GM12878 (cell line): ENCODE data around the gene COMMD1. TPM values are rescaled to one million over a fixed set of nuclear protein-coding genes. Genes with fewer than 3 reads are reported as not detected.

ENCODE experiments used
- ATAC-seq: fragments of 200-7000 bp; cut with Tn5 transposase; 3 replicates; pipeline ENCODE4 v1.9.1; 2020; ENCODE audit warnings: mild to moderate bottlenecking, moderate library complexity
- BruUV-seq: library from RNA; stranded (reverse); fragments of 400-500 nt; replicated peaks from 2 replicates; lab custom pipeline; 2021; lab: Mats Ljungman, UMichigan
- CTCF ChIA-PET: fragments of 300-600 bp; sonication (Branson Sonifier 250); formaldehyde crosslinking; extraction: SDS; loops from one replicate; lab custom pipeline; 2021; ENCODE audit warnings: inconsistent platforms; lab: Yijun Ruan, JAX
- POLR2A ChIA-PET: fragments of 350-600 bp; formaldehyde crosslinking; extraction: SDS; loops from one replicate; lab custom pipeline; 2021; ENCODE audit warnings: inconsistent platforms; lab: Charles Lee
- RAD21 ChIA-PET: fragments of 300-600 bp; sonication (Branson Sonifier 250); formaldehyde crosslinking; loops from one replicate; lab custom pipeline; 2023; ENCODE audit warnings: antibody characterized with exemption; ENCODE audit not compliant: unreplicated experiment; lab: Charles Lee
- SMC1A ChIA-PET: fragments of 300-600 bp; sonication (Branson Sonifier 250); formaldehyde crosslinking; loops from one replicate; lab custom pipeline; 2023; ENCODE audit not compliant: unreplicated experiment, uncharacterized antibody; lab: Charles Lee
- DNase-seq: peaks from one replicate; pipeline ENCODE4 v3.0.0-alpha.2; 2011; ENCODE audit warnings: low read depth, low spot score
- FAIRE-seq: peaks from 3 replicates; lab custom pipeline; 2011; peaks lifted over from hg19 to GRCh38; lab: Jason Lieb, UNC
- H2AFZ ChIP-seq: 2 replicates; pipeline ENCODE4 v1.6.0; 2011; ENCODE audit warnings: low read depth, low read length, control low read depth; ENCODE audit not compliant: control insufficient read depth
- H3K27ac ChIP-seq: 2 replicates; pipeline ENCODE4 v1.5.1; 2011; ENCODE audit warnings: control low read depth; ENCODE audit not compliant: control insufficient read depth, insufficient read depth
- H3K27me3 ChIP-seq, 2 experiments: replicated peaks in 1 of 2; 2 replicates each; pipeline versions ENCODE4 v1.6.0 to v1.6.1; 2011; ENCODE audit warnings: low read length in 1 of 2; ENCODE audit not compliant: control insufficient read depth in 2 of 2, insufficient read depth in 2 of 2
- H3K36me3 ChIP-seq, 2 experiments: 2 replicates each; pipeline ENCODE4 v1.5.1; 2011; ENCODE audit warnings: low read length in 1 of 2; ENCODE audit not compliant: control insufficient read depth in 2 of 2, insufficient read depth in 2 of 2
- H3K4me1 ChIP-seq: 2 replicates; pipeline ENCODE4 v1.6.1; 2011; ENCODE audit warnings: mild to moderate bottlenecking, low read length, moderate library complexity, mixed read lengths; ENCODE audit not compliant: control insufficient read depth, insufficient read depth
- H3K4me2 ChIP-seq: 2 replicates; pipeline ENCODE4 v1.6.0; 2011; ENCODE audit warnings: control low read depth; ENCODE audit not compliant: control insufficient read depth, insufficient read depth
- H3K4me3 ChIP-seq: fragments of 200-600 bp; sonication (generic); 2 replicates; pipeline ENCODE4 v1.5.1; 2016
- H3K79me2 ChIP-seq: 2 replicates; pipeline ENCODE4 v1.6.0; 2011; ENCODE audit warnings: low read length; ENCODE audit not compliant: control insufficient read depth, insufficient read depth
- H3K9ac ChIP-seq: 2 replicates; pipeline ENCODE4 v1.8.0; 2011; ENCODE audit warnings: low read length, control low read depth, mixed read lengths; ENCODE audit not compliant: control insufficient read depth, insufficient read depth
- H3K9me3 ChIP-seq: replicated peaks from 3 replicates; pipeline ENCODE4 v1.5.1; 2011; ENCODE audit warnings: mild to moderate bottlenecking, low read length; ENCODE audit not compliant: control insufficient read depth, insufficient read depth
- H4K20me1 ChIP-seq: 2 replicates; pipeline ENCODE4 v1.6.0; 2011; ENCODE audit not compliant: control insufficient read depth, insufficient read depth
- ATF7 ChIP-seq: fragments of 450-650 bp; IDR thresholded peaks from 2 replicates; pipeline ENCODE4 v1.6.1; 2016; ENCODE audit warnings: low read depth, mild to moderate bottlenecking
- BCL11A ChIP-seq: IDR thresholded peaks from 2 replicates; pipeline ENCODE4 v1.6.1; 2011; ENCODE audit warnings: low read depth, low read length
- CHD1 ChIP-seq: IDR thresholded peaks from 2 replicates; pipeline ENCODE4 v1.6.1; 2012; ENCODE audit warnings: low read depth, low read length, improper control_type of control experiment
- CREB1 ChIP-seq: IDR thresholded peaks from 2 replicates; pipeline ENCODE4 v1.6.1; 2012; ENCODE audit warnings: low read depth, mild to moderate bottlenecking, inconsistent platforms
- CUX1 ChIP-seq: IDR thresholded peaks from 2 replicates; pipeline ENCODE4 v1.6.1; 2012; ENCODE audit warnings: improper control_type of control experiment, low read depth, low read length; ENCODE audit not compliant: insufficient replicate concordance
- EED ChIP-seq: sonication (generic); IDR thresholded peaks from 2 replicates; pipeline ENCODE4 v1.6.1; 2016; ENCODE audit warnings: antibody characterized with exemption, low read depth
- EP300 ChIP-seq, 2 experiments: fragments of 150-350 bp in 1 of 2; IDR thresholded peaks; 2 replicates each; pipeline ENCODE4 v1.6.1; 2011 to 2012; ENCODE audit warnings: low read depth in 2 of 2, low read length in 2 of 2, borderline replicate concordance in 1 of 2, improper control_type of control experiment in 1 of 2, inconsistent platforms in 1 of 2; ENCODE audit not compliant: control insufficient read depth in 1 of 2
- IKZF1 ChIP-seq: fragments of 450-650 bp; conservative IDR thresholded peaks from 2 replicates; pipeline ENCODE4 v1.6.1; 2017; ENCODE audit warnings: antibody characterized with exemption, mild to moderate bottlenecking
- IKZF2 ChIP-seq, 2 experiments: fragments of 450-650 bp; IDR thresholded peaks; 2 replicates each; pipeline ENCODE4 v1.6.1; 2017; ENCODE audit warnings: mild to moderate bottlenecking in 2 of 2, moderate library complexity in 2 of 2
- MTA2 ChIP-seq: fragments of 450-650 bp; IDR thresholded peaks from 2 replicates; pipeline ENCODE4 v1.6.1; 2016; ENCODE audit warnings: low read depth, mild to moderate bottlenecking, moderate library complexity
- SMAD5 ChIP-seq: IDR thresholded peaks from 2 replicates; pipeline ENCODE4 v1.6.1; 2016; ENCODE audit warnings: antibody characterized with exemption, low read depth
- SPI1 ChIP-seq: IDR thresholded peaks from 2 replicates; pipeline ENCODE4 v1.6.1; 2011; ENCODE audit warnings: low read depth, mild to moderate bottlenecking, low read length, moderate library complexity, borderline replicate concordance; ENCODE audit not compliant: insufficient read depth
- SREBF1 ChIP-seq: IDR thresholded peaks from 2 replicates; pipeline ENCODE4 v1.6.1; 2012; ENCODE audit warnings: mild to moderate bottlenecking, low read length
- YBX1 ChIP-seq: fragments of 450-650 bp; IDR thresholded peaks from 2 replicates; pipeline ENCODE4 v1.6.1; 2016; ENCODE audit warnings: antibody characterized with exemption
- WGBS: methylation state at CpG from one replicate; pipeline ENCODE4 v1.1.6; 2016; ENCODE audit warnings: low lambda C conversion rate; ENCODE audit not compliant: insufficient replicate concordance, insufficient coverage; ENCODE audit errors: missing lambda C conversion rate; 5-methylcytosine and 5-hydroxymethylcytosine counted together
- in situ Hi-C: fragments of 300-500 bp; cut with MboI; formaldehyde crosslinking; loops from 9 replicates; pipeline ENCODE4 v1.14.3; 2018; ENCODE audit warnings: mixed read lengths
- intact Hi-C: fragments of 100-400 bp; cut with micrococcal nuclease; formaldehyde crosslinking; loops from one replicate; pipeline ENCODE4 v1.14.2; 2022; ENCODE audit not compliant: unreplicated experiment
- polyA plus RNA-seq, 11 experiments: library from polyadenylated mRNA; depleted of rRNA in 4 of 11; unstranded in 6 of 11; stranded (reverse) in 5 of 11; fragments of >200 nt; fragmentation: Nextera tagmentation in 4 of 11; fragmentation: Illumina TruSeq in 1 of 11; extraction: Ambion mirVana in 4 of 11; extraction: Trizol in 1 of 11; gene quantifications; 1 replicate in 1 of 11; 2 replicates in 10 of 11; pipeline versions ENCODE4 v1.2.1 to v1.2.3, GENCODE V29; 2011 to 2016; ENCODE audit warnings: inconsistent platforms in 2 of 11, missing spikeins in 2 of 11, low read depth in 1 of 11
- total RNA-seq, 4 experiments: library from RNA; depleted of rRNA in 3 of 4; stranded (reverse); fragments of >200 nt in 3 of 4; fragmentation: Illumina TruSeq in 1 of 4; extraction: Trizol in 1 of 4; gene quantifications; 2 replicates each; pipeline versions ENCODE4 v1.2.1 to v1.2.3, GENCODE V29; 2013 to 2021

The COMMD1 gene
- total and polyA plus RNA-seq, 10 of the 15 experiments (the other 5 are each of a cell fraction or from before 2014, with no cell fraction given), result 39.7 to 210 (median 53.7) TPM

DNA sequence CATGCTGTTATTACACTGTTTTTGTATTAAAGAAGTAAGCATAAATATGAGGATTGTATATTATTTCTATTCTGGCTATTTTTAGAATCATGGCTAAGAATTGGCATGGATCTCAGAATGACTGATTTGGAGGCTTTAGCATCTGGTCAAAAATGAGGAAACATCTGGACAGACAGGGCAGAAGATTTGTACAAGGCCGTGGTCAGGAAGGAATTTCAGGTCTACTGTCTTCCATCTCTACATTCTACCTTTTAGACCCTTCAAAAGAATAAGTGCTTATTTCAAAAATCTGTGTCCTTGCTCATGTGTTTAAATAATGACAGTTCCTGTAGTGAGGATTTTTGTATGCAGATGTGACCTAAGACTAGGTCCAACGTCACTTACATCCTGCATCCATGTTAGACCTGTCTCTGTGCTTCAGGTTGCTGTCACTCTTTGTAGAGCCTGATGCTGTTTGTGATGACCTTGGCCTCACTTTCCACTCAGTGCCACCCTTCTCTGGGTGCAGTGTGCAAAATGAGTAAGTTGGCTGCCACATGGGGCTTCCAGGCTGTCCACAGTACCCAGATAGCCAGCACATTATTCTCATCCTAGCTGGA is 235.8 kb downstream of the COMMD1 start (continued):
- TF ChIP-seq CUX1, result no peak

DNA sequence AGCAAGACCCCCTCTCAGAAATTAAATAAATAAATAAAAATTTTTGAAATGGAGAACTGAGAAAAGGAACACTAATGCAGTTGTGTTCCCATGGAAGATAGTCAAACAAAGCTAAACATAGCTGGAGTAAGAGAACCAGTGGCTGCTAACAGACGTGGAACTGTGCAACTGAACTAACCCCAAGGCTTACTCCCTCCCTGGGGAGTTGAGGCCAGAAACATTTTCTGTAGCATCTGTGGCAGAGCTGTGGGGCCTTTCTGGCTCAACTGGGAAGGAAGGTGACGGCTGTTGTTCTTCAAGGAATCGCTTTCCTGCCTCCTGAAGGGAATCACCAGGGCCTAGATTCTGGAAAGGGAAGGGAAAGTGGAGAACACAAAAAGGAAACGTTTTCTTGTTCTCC is 236.6 kb downstream of the COMMD1 start:
- ChIA-PET SMC1A (interaction anchor here (0.6 to 8.0 kb wide), 19 partner anchors 9 to 191 kb away, joined by 3 to 91 read pairs (median 5); no protein-coding TSS in a partner anchor), CTCF (interaction anchor here (0.6 to 2.6 kb wide), 8 partner anchors 11 to 271 kb away, joined by 3 to 7 read pairs (median 4); no protein-coding TSS in a partner anchor), RAD21 (interaction anchor here (0.6 to 10.7 kb wide), 19 partner anchors 8 to 265 kb away, joined by 3 to 83 read pairs (median 5); partner anchors contain the start of gene B3GNT2), POLR2A (interaction anchor here (0.8 to 3.3 kb wide), 12 partner anchors 10 to 167 kb away, joined by 3 to 20 read pairs (median 4); no protein-coding TSS in a partner anchor)
- no peaks in the 10 kb centered on the region for H4K20me1 ChIP-seq
- in situ Hi-C loops, result loop anchor here (5.0 kb wide), 1 partner anchor 165 kb away; no protein-coding TSS in a partner anchor
- H3K79me2 ChIP-seq, result peaks cover 35% of the 10 kb centered on the region
- H3K4me3 ChIP-seq, result no peak overlapping the region
- no peaks in the 10 kb centered on the region for H3K36me3 ChIP-seq
- peak overlapping the region; percentile 55 for H3K9ac ChIP-seq
- DNase-seq, result peak; percentile 84
- no peaks in the 10 kb centered on the region for H3K27me3 ChIP-seq
- intact Hi-C loops, result loop anchor here (2.0 to 10.0 kb wide), 6 partner anchors 13 to 593 kb away; no protein-coding TSS in a partner anchor
- peaks cover 71% of the 10 kb centered on the region for H3K4me1 ChIP-seq
- peak overlapping the region; percentile 90 for H3K27ac ChIP-seq
- no peak for FAIRE-seq
- 27% methylated on average over 4 of the region's 4 CpGs for WGBS
- H3K4me2 ChIP-seq, result no peak overlapping the region; the same call in 1 of the 2 replicates
- H3K9me3 ChIP-seq, result no peaks in the 10 kb centered on the region; the same call in 2 of the 3 replicates
- no peak overlapping the region for H2AFZ ChIP-seq
- BruUV-seq, result no TSS peak
- peak; percentile 54 for ATAC-seq
- TF ChIP-seq ATF7 (peak; percentile 27; the same call in 1 of the 2 replicates), YBX1 (peak; percentile 94), MTA2 (peak; percentile 48; the same call in 1 of the 2 replicates), SPI1 (peak; percentile 74; the same call in 1 of the 2 replicates), IKZF2 (IDR thresholded peaks at IDR 0.05) (peak; percentile 87 to 89), BCL11A (peak; percentile 67; the same call in 1 of the 2 replicates), EP300 (IDR thresholded peaks at IDR 0.05; ENCODE audit: borderline replicate concordance in 1 of 2, control insufficient read depth in 1 of 2, low read depth in 2 of 2, low read length in 2 of 2) (peak; percentile 50 to 82; a peak in 3 of 4 replicates), SMAD5 (no peak), EED (peak; percentile 88; the same call in 1 of the 2 replicates), CREB1 (no peak), SREBF1 (no peak), CHD1 (0 out of 2 replicates have a peak, but pooled peaks have one; percentile 4), IKZF1 (peak; percentile 86)
